Measurements from ENCODE around the gene MINDY4.

DNA sequence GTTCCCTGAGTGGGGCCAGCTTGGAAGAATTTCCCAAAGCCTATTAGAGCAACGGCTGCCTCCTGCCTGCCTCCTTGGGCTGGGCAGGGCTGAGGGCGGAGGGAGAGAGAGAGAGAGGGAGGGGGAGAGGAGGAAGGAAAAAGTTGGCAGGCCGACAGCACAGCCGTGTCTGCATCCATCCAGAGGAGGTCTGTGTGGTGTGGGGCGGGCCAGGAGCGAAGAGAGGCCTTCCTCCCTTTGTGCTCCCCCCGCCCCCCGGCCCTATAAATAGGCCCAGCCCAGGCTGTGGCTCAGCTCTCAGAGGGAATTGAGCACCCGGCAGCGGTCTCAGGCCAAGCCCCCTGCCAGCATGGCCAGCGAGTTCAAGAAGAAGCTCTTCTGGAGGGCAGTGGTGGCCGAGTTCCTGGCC lies 140.3 kb downstream of the MINDY4 start, which contains the start of gene AQP1:
- TF ChIP-seq CTCF (IDR thresholded peaks at IDR 0.05; ENCODE audit: low read depth, low read length, missing input control) (no peak), REST (IDR thresholded peaks at IDR 0.05) (no peak), MAX (IDR thresholded peaks at IDR 0.05) (no peak), RAD21 (IDR thresholded peaks at IDR 0.05) (no peak), SP1 (IDR thresholded peaks at IDR 0.05) (no peak), JUND (IDR thresholded peaks at IDR 0.05) (no peak)
- TF ChIP-seq, protein P1, sequence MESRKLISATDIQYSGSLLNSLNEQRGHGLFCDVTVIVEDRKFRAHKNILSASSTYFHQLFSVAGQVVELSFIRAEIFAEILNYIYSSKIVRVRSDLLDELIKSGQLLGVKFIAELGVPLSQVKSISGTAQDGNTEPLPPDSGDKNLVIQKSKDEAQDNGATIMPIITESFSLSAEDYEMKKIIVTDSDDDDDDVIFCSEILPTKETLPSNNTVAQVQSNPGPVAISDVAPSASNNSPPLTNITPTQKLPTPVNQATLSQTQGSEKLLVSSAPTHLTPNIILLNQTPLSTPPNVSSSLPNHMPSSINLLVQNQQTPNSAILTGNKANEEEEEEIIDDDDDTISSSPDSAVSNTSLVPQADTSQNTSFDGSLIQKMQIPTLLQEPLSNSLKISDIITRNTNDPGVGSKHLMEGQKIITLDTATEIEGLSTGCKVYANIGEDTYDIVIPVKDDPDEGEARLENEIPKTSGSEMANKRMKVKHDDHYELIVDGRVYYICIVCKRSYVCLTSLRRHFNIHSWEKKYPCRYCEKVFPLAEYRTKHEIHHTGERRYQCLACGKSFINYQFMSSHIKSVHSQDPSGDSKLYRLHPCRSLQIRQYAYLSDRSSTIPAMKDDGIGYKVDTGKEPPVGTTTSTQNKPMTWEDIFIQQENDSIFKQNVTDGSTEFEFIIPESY (IDR thresholded peaks at IDR 0.05): no peak
